Putamen (tissue), 1 donor: ENCODE results near the gene FASTK.

Experiments used
- DNase-seq: peaks from one replicate; pipeline ENCODE4 v3.0.0-alpha.2; 2016; ENCODE audit warnings: low spot score

The FASTK gene

GRCh38 chr7:151080522-151081169 lies at the start of gene FASTK:
FASTK (minus strand) TSS chr7:151080809; CDS start chr7:151080766, 43 bp downstream.
- peak; percentile 95 for DNase-seq

- no peak for DNase-seq
Measured at GRCh38 chr7:151129960-151130591, 49.5 kb upstream of the FASTK start.

GRCh38 chr7:151129117-151129959 lies 48.7 kb upstream of the FASTK start:
- no peak for DNase-seq

- no peak for DNase-seq
Measured at GRCh38 chr7:151128716-151129115, 48.1 kb upstream of the FASTK start.

GRCh38 chr7:151128144-151128543 lies 47.5 kb upstream of the FASTK start:
- DNase-seq, result no peak

- no peak for DNase-seq
Measured at GRCh38 chr7:151126491-151127137, 46.0 kb upstream of the FASTK start.

- DNase-seq, result no peak
Measured at GRCh38 chr7:151125846-151126481, 45.4 kb upstream of the FASTK start.

- DNase-seq, result no peak
Measured at GRCh38 chr7:151125470-151125845, 44.8 kb upstream of the FASTK start.

GRCh38 chr7:151124899-151125399 lies 44.3 kb upstream of the FASTK start:
- no peak for DNase-seq

GRCh38 chr7:151124481-151124880 lies 43.9 kb upstream of the FASTK start:
- DNase-seq, result no peak

- peak; percentile 76 for DNase-seq
Measured at GRCh38 chr7:151123822-151124464, 43.3 kb upstream of the FASTK start.

GRCh38 chr7:151123158-151123821 lies 42.7 kb upstream of the FASTK start:
- DNase-seq, result no peak

GRCh38 chr7:151122796-151123157 lies 42.2 kb upstream of the FASTK start:
- DNase-seq, result no peak

GRCh38 chr7:151122276-151122675 lies 41.7 kb upstream of the FASTK start:
- no peak for DNase-seq

- DNase-seq, result no peak
Measured at GRCh38 chr7:151121380-151122170, 41.0 kb upstream of the FASTK start.

GRCh38 chr7:151120896-151121295 lies 40.3 kb upstream of the FASTK start:
- DNase-seq, result no peak

- no peak for DNase-seq
Measured at GRCh38 chr7:151119902-151120301, 39.3 kb upstream of the FASTK start.

- no peak for DNase-seq
Measured at GRCh38 chr7:151119055-151119415, 38.4 kb upstream of the FASTK start.

GRCh38 chr7:151118108-151119054 lies 37.8 kb upstream of the FASTK start:
- DNase-seq, result no peak
